ENCODE results near the gene HPD.

DNA sequence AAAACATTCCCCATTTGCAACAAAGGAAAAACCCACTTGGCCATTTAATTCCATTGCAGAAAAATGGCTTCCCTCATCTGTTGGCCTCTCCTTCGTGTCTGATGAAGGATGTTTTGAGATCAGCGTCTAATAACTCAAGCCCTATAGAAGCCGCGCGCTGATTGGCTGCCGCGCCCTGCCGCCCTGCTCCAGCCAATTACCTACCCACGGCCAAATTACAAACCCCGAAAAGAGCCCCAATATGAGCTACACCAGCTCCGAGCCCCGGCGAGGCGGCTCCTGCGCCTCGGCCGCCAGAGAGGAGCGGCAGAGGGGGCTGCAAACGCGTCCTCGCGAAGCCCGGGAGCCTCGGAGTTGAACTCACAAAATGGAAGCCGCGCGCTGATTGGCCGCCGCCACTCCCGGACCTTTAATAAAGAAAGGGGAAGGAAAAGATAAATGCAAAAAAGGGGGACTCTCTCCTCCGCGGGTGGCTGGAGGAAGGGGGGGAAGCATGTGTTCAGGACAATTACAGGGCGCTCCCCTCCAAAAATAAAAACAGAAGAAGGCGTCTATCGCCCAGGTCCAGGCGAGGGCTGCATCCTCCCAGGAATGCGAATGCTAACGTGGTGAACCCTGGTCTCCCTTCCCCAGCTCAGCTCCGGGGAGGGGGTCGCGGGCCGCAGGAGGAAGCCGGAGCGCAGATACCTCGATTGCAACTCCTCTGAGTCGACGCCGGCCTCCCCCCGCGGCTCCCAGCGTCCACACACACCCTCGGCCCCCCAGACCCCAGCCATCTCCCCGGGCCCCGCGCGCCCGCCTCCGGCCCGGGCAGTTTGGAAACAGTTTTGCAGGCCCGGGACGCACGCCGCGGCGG, 55.6 kb downstream of the HPD start:
- TF ChIP-seq, protein P1, sequence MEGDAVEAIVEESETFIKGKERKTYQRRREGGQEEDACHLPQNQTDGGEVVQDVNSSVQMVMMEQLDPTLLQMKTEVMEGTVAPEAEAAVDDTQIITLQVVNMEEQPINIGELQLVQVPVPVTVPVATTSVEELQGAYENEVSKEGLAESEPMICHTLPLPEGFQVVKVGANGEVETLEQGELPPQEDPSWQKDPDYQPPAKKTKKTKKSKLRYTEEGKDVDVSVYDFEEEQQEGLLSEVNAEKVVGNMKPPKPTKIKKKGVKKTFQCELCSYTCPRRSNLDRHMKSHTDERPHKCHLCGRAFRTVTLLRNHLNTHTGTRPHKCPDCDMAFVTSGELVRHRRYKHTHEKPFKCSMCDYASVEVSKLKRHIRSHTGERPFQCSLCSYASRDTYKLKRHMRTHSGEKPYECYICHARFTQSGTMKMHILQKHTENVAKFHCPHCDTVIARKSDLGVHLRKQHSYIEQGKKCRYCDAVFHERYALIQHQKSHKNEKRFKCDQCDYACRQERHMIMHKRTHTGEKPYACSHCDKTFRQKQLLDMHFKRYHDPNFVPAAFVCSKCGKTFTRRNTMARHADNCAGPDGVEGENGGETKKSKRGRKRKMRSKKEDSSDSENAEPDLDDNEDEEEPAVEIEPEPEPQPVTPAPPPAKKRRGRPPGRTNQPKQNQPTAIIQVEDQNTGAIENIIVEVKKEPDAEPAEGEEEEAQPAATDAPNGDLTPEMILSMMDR (IDR thresholded peaks at IDR 0.05; ENCODE audit: borderline replicate concordance, extremely low read depth, low read length, poor library complexity, severe bottlenecking), result peak; percentile 19
- TF ChIP-seq EZH2 (IDR thresholded peaks at IDR 0.05; ENCODE audit: borderline replicate concordance, low read depth, low read length, severe bottlenecking), result no peak
